NCI-H2227 (cell line): ENCODE measurements around the gene OCRL.

ENCODE experiments used
- DNase-seq: peaks from one replicate; lab custom pipeline; 2025; ENCODE audit not compliant: unreplicated experiment; lab: John Stamatoyannopoulos, UW

The OCRL gene

DNA sequence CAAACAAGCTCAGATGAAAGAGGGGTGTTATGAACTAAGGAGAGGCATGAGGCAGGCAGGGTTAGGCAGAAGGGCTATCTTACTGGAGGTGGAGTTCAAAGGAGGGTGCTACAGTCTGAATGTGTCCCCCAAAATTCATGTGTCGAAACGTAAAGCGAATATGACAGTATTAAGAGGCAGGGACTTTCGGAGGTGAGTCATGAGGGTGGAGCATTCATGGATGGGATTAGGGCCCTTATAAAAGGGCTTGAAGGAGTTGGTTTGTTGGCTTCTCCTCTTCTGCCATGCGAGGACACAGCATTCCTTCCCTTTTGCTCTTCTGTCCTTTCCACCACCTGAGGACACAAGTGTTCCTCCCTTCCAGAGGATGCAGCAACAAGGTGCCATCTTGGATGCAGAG, 91.8 kb downstream of the OCRL start:
- no peak for DNase-seq

DNA sequence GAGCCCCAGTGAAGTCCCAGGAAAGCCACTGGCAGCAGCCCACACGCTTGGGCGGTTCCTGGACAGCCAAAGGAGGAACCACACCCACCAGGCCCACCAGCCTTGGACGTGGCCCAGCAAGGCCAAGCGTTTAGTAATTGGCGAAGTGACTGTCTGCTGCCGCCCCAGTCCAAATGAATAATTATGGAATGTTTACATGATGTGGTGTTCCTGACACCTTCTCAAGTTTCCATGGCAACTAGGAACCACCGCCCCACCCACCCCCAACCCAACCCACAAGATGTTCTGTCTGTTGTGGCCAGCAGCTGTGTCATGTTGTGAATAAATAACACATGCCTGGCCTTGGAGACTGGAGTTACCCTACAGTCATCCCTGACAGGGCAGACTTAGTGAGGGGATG, 92.4 kb downstream of the OCRL start:
- DNase-seq = no peak

DNA sequence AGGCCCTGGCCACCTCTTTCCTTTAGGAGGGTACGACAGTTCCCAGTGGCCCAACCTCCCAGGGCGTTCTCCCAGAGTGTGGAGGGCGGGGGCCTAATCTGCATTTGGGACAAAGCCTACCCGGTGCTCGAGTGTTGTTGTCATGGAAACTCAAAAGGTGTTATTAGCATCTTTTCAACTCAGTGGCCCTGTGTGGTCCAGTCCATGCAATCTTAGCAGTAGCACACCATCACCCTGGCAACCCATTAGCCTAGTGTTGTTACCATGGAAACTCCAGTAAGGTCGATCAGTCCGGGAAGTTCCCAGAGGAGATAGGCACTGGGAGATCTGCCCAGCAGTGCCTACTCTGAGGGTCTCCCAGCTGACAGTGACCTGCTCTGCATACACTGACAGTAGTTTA, 94.5 kb downstream of the OCRL start:
- peak; percentile 92 for DNase-seq

DNA sequence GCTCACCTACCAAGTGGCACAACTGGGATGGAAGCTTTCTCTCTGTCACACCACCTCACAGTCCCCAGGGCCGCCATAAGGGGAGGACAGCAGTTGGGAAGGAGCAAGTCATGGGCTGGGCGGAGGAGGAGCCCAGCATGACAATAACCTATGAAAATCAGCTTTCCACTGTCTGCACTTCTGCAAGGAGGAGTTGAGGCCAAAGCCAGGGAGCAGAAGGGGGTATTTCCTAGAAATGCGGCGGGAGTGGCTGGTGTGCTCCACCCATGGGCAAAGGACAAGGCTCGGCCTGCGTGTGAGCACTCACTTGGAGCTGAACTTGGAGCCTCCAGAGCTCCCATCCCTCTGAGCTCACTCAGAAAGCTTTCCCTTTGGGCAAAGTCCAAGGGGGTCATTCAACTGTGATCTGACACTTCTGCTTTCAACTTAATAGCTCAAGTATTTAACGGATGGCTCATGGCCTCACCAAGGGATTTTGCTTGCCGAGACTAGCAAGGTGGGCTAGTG, 96.2 kb downstream of the OCRL start:
- no peak for DNase-seq

DNA sequence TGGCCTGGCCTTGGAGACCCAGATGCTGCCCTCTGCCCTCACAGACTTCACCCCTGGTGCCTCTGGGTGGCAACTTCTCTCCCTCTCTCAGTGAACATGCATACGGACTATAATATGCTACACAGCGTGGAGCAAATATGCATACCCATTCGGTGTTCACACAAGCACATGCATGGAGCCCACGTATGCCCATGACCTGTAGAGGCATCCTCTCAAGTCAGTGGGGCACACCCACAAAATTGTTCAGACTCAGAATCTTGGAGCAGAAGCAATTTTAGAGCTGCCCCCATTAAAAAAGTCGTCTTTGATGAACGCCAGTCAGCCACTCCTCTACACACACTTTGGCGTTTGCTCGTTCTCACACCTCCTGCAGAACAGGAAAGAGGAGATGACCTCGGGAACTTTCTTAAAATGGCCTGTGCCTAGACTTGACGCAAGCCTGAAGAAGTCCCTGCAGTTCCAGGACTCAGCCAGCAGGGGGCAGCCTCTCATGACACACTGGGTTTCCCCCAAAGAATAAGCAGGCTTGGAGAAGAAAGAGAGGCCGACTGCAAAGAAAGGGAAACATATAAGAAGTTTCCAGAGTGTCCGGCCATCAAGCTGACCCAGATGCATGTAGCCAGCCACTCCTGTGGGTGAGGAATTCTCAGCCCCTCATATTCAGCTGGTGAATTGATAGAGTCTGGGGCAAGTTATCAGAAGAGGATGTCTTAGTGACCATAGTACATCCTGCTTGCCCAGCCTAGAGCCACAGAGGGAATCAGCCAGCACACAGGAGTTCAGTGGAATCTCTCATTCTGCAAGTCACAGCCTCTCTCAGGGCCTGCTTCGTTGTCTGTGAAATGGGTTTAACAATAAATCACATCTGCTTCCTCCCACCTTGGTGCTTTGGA, 97.4 kb downstream of the OCRL start:
- peak; percentile 83 for DNase-seq

DNA sequence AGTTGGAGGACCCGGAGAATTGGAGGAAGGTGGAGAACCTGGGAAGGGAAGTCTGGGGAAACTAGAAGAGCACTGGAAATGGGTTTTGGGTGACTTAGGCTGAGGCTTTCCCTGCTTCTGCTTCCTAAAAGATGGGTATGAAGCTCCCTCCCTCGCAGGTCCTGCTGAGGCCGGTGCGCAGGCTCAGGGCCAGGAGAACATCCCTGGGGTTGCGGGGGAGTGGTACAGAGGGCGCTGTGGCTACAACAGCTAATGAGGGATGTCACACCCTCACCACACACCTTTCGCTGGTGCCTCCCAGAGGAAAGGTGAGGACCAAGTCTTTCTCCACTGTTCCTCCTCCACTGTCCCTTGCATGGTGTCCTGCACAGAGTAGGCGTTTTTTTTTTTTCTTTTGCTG, 98.9 kb downstream of the OCRL start:
- DNase-seq = no peak

DNA sequence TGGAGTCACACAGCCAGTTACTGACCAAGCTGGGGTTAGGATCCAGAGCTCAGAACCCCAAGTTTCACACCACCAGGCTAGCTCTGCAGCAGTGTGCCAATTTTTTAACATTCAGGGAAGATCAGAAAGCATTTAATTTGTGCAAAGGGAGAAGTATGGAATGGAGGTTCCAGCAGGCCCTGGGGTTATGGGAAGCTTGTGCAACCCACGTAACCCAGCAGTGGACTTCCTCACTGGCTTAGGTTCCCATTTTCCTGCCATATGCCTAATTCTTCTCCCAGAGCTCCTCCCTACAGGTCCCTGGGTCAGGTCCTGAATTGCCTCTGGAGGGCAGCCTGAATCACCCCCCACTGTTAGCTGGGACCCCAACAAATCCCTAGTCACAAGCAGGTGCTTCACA, 100.7 kb downstream of the OCRL start:
- DNase-seq = no peak

DNA sequence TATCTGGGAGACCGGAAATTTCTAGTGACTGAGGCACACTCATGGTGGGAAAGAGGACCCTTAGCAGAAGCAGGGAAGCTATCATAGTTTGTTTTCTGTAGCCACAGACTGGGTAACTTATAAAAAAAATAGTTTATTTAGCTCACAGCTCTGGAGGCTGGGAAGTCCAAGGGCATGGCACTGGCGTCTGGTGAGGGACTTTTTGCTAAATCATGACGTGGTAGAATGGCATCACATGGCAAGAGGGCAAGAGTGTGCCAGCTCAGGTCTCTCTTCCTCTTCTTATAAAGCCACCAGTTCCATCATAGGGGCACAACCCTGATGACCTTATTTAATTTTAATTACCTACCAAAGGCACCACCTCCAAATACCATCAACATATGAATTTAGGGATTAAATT, 101.4 kb downstream of the OCRL start:
- no peak for DNase-seq

DNA sequence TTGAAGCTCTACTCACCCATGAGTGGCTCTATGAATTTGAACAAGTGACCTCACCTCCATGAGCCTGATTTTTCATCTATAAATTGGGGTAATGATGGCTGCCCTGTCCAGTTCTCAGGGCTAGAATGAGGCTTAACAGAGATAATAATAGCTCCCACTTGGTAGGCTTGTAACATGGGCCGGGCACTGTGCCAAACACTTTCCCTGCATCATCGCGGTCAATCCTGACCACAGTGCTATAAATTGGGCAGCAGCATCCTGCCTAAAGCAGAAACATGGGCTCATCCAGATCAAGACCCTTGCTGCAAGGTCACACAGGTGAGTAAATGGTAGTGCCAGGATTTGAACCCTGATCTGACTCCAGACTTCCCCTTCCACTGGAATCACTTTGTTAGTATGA, 101.9 kb downstream of the OCRL start:
- no peak for DNase-seq
